GM13976 (cell line): ENCODE results near the gene NDUFB2.
A peak's percentile ranks its signal among the peaks of the same experiment; 100 is the strongest.
"Not testable (repeated sequence)": the region's sequence is repeated elsewhere in the genome, so short reads cannot be mapped to it uniquely, and the experiment has no call there.

ENCODE experiments used
- DNase-seq: peaks from one replicate; pipeline ENCODE4 v3.0.0; 2012; ENCODE audit warnings: low spot score
- CTCF ChIP-seq: IDR thresholded peaks from 2 replicates; pipeline ENCODE4 v1.5.1; 2012; ENCODE audit warnings: borderline replicate concordance, mild to moderate bottlenecking; ENCODE audit not compliant: insufficient read depth; ENCODE audit errors: extremely low read depth, missing control alignments, control extremely low read depth
- in situ Hi-C: fragments of 300-500 bp; cut with MboI; formaldehyde crosslinking; loops from one replicate; pipeline ENCODE4 v1.12.0; 2022; ENCODE audit warnings: low sequenced_read_pairs, mixed read lengths, inconsistent platforms; ENCODE audit not compliant: unreplicated experiment

NDUFB2 gene

DNA sequence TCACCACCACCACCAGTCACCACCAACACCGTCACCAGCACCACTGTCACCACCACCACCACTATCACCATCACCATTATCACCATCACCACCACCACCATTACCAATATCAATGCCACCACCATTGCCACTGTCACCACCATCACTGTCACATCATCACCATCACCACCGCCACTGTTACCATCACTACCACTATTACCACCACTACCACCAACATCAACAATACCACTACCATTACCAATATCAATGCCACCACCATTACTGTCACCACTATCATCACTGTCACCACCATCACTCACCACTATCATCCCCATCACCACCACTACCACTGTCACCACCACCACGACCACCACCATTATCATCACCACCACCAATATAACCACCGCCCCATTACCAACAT lies 41.8 kb upstream of the NDUFB2 start:
- no peak for TF ChIP-seq CTCF
- in situ Hi-C loops = loop anchor here (5.0 kb wide), 1 partner anchor 137 kb away; no protein-coding TSS in a partner anchor
- DNase-seq = no peak

DNA sequence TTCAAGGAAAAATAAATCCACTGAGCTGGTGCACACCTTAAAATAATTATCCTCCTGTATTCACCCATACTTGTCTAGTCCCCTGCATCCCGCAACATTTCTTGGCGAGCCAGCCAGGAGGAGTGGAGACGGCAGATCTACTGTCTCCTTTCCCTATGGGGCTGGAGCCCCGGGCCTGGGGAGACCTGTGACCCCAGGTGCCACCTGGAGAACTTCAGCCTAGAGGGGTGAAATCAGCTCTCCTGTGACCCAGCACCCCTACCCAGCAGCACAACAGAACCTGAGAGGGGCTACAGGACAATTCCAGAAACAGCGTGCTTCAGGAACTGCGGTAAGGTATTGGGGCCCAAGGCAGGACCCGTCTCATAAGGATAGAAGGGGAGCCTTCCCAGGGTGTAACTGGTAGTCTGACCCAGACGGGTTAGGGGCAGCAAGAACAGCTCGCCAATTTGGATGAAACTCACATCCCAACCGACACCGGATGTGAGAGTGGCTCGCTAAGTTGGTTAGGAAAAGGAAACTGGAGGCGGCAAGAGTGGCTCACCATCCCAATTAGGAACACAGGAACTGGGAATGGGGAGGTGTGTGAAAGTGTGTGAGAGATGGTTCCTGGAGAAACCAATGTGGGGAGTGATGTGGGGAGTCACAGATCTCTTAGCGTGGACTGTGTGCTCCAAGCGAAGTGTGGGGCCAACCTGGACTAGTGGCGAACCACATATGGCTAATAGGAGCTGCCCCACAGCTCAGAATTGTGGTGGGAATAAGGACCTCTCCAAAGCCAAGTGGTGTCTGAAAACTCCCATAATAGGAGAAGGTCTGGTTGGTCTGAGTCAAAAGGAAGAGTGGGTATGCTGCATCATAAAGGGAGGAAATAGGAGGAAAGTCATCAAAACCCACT lies 40.7 kb upstream of the NDUFB2 start:
- DNase-seq = no peak
- in situ Hi-C loops = loop anchor here (5.0 kb wide), 1 partner anchor 138 kb away; no protein-coding TSS in a partner anchor
- no peak for TF ChIP-seq CTCF

DNA sequence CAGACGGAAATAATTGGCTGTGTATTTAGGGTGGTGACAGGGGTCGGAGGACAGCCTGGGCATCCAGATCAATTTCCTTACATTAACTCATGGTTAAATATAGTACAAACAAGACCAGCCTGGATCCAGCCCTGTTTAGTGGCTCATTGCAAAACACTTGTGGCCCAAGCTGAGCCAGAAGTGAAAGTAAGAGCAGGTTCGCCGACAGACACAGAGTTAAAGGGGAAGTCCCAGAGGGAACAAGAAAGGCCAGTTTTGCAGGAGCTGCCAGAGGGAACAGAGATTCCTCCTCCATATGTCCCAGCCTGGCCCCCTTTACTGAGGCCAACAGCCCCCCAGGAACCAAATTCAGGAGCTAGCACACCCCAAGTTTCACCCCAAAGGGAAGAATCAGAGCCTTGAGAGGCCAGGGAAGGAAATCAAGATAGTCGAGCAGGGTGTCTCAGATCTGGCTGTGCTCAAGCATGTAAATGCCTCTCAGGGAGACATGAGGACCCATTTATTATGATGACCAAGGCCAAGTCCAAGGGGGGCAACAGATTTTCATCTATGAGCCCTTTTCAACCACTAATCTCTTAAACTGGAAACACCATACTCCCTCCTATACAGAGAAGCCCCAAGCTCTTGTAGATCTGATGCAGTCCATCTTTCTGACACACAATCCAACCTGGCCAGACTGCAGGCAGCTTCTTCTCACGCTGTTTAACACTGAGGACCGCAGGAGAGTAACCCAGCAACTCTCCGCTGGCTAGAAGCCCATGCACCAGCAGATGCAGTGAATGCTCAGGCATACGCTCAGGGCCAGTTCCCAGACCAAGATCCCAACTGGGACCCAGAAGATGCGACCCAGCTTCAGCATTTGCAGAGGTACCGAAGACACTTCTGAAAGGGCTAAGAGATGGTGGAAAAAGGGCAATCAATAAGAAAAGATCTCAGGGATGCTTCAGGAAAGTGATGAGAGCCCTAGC lies 39.7 kb upstream of the NDUFB2 start:
- no peak for TF ChIP-seq CTCF
- in situ Hi-C loops = loop anchor here (5.0 kb wide), 1 partner anchor 140 kb away; no protein-coding TSS in a partner anchor
- DNase-seq = peak; percentile 73

- DNase-seq = no peak
- no peak for TF ChIP-seq CTCF
- in situ Hi-C loops = loop anchor here (5.0 kb wide), 1 partner anchor 141 kb away; no protein-coding TSS in a partner anchor
Measured at GRCh38 chr7:140657891-140658290, 38.6 kb upstream of the NDUFB2 start.

DNA sequence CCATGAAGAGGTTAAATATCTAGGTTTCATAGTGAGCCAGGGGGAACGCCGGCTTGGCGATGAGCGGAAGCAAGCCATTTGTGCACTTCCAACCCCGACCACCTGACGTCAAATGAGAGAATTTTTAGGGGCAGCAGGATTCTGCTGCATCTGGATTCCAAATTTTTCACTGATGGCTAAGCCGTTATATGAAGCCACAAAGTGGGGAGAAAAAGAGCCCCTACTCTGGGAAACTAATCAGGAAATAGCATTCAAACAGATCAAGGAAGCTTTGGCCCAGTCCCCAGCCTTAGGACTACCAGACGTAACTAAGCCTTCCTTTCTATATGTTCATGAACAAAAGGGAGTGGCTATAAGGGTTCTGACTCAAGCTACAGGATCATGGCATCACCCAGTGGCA lies 36.7 kb upstream of the NDUFB2 start:
- TF ChIP-seq CTCF = no peak
- DNase-seq = no peak
- in situ Hi-C loops = loop anchor here (5.0 kb wide), 1 partner anchor 143 kb away; no protein-coding TSS in a partner anchor

DNA sequence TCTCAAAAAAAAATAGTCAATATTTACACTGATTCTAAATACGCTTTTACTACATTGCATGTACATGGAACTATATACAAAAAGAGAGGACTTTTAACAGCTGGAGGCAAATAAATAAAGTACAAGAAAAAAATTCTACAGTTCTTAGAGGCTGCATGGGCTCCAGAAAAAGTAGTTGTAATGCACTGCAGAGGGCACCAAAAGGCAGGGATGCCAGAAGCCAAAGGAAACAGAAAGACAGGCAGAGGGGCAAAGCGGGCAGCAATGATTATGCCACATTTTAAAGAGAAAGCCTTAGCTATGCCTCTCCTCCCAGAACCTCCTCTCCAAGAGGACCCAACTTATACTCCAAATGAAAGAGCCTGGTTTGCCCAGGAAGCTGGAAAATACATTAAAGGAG lies 35.4 kb upstream of the NDUFB2 start:
- no peak for DNase-seq
- in situ Hi-C loops = no loop called here
- TF ChIP-seq CTCF = no peak

GRCh38 chr7:140662938-140663337 lies 33.6 kb upstream of the NDUFB2 start:
- in situ Hi-C loops, DNase-seq: not testable (repeated sequence)
